H1 (cell line): ENCODE results near the gene LGALS1. TPM values are rescaled to one million over a fixed set of nuclear protein-coding genes. Genes with fewer than 3 reads are reported as not detected.

ENCODE experiments used
- CTCF ChIA-PET: fragments of 300-600 bp; sonication (Branson Sonifier 250); formaldehyde crosslinking; loops from one replicate; lab custom pipeline; 2021; ENCODE audit not compliant: partially characterized antibody; lab: Charles Lee
- POLR2A ChIA-PET: fragments of 300-600 bp; sonication (Branson Sonifier 250); formaldehyde crosslinking; loops from one replicate; lab custom pipeline; 2021; ENCODE audit warnings: inconsistent platforms; ENCODE audit not compliant: partially characterized antibody; lab: Charles Lee
- DNase-seq, 2 experiments: peaks; one replicate each; pipeline versions ENCODE4 v3.0.0 to v3.0.0-alpha.2; 2010 to 2022; ENCODE audit warnings: low spot score in 2 of 2, low read depth in 1 of 2, mixed read lengths in 1 of 2
- FAIRE-seq: peaks from 2 replicates; lab custom pipeline; 2011; peaks lifted over from hg19 to GRCh38; lab: Jason Lieb, UNC
- H2AFZ ChIP-seq: 2 replicates; pipeline ENCODE4 v1.8.1; 2012; ENCODE audit warnings: low read length, inconsistent platforms
- H2AK5ac ChIP-seq: 2 replicates; pipeline ENCODE4 v1.6.1; 2013; ENCODE audit warnings: low read depth, low read length
- H2BK120ac ChIP-seq: replicated peaks from 2 replicates; pipeline ENCODE3; 2013; ENCODE audit warnings: low read depth, low read length, inconsistent platforms
- H2BK12ac ChIP-seq: 2 replicates; pipeline ENCODE4 v1.6.1; 2013; ENCODE audit warnings: low read depth, low read length
- H2BK15ac ChIP-seq: 2 replicates; pipeline ENCODE4 v1.6.1; 2013; ENCODE audit warnings: low read length
- H2BK20ac ChIP-seq: 2 replicates; pipeline ENCODE4 v1.6.1; 2013; ENCODE audit warnings: low read length
- H2BK5ac ChIP-seq: 2 replicates; pipeline ENCODE4 v1.6.1; 2013; ENCODE audit warnings: low read depth, low read length
- H3K14ac ChIP-seq: 2 replicates; pipeline ENCODE4 v1.6.1; 2013; ENCODE audit warnings: inconsistent platforms; ENCODE audit not compliant: insufficient read length
- H3K18ac ChIP-seq: 2 replicates; pipeline ENCODE4 v1.6.1; 2013; ENCODE audit warnings: low read length; ENCODE audit errors: extremely low read depth
- H3K23ac ChIP-seq: 2 replicates; pipeline ENCODE4 v1.6.1; 2013; ENCODE audit warnings: inconsistent platforms; ENCODE audit not compliant: insufficient read length
- H3K23me2 ChIP-seq: 2 replicates; pipeline ENCODE4 v1.6.1; 2013; ENCODE audit warnings: low read depth, low read length
- H3K27ac ChIP-seq: 2 replicates; pipeline ENCODE4 v1.6.1; 2011; ENCODE audit warnings: low read depth, low read length, inconsistent platforms
- H3K27me3 ChIP-seq, 4 experiments: replicated peaks in 1 of 4; 1 replicate in 1 of 4; 2 replicates in 3 of 4; pipeline versions ENCODE4 v1.6.1 to v1.8.1; 2011 to 2013; ENCODE audit warnings: low read length in 3 of 4, mild to moderate bottlenecking in 3 of 4, inconsistent platforms in 2 of 4, mixed read lengths in 2 of 4, moderate library complexity in 1 of 4; ENCODE audit not compliant: control insufficient read depth in 3 of 4, insufficient read depth in 3 of 4; ENCODE audit errors: extremely low read depth in 1 of 4
- H3K36me3 ChIP-seq, 4 experiments: 2 replicates each; pipeline versions ENCODE4 v1.6.1 to v1.8.1; 2011 to 2013; ENCODE audit warnings: mild to moderate bottlenecking in 4 of 4, low read length in 3 of 4, moderate library complexity in 2 of 4, control low read depth in 1 of 4, inconsistent platforms in 1 of 4; ENCODE audit not compliant: insufficient read depth in 4 of 4, control insufficient read depth in 2 of 4
- H3K4ac ChIP-seq: replicated peaks from 2 replicates; pipeline ENCODE3; 2013; ENCODE audit warnings: low read length, low read depth, mixed read lengths, inconsistent platforms; ENCODE audit not compliant: insufficient read length
- H3K4me1 ChIP-seq, 4 experiments: replicated peaks in 1 of 4; 1 replicate in 1 of 4; 2 replicates in 3 of 4; pipeline versions ENCODE4 v1.6.1 to v1.8.1; 2011 to 2013; ENCODE audit warnings: low read length in 3 of 4, inconsistent platforms in 2 of 4, mixed read lengths in 1 of 4; ENCODE audit not compliant: insufficient read depth in 4 of 4, control insufficient read depth in 3 of 4
- H3K4me2 ChIP-seq, 2 experiments: 2 replicates each; pipeline versions ENCODE4 v1.6.1 to v1.8.1; 2011 to 2013; ENCODE audit warnings: low read depth in 2 of 2, low read length in 2 of 2, control low read depth in 1 of 2, inconsistent platforms in 1 of 2, mild to moderate bottlenecking in 1 of 2; ENCODE audit not compliant: insufficient read depth in 1 of 2
- H3K4me3 ChIP-seq, 4 experiments: fragments of 200-600, 300-600 bp in 1 of 4; sonication (generic), shearing (Covaris generic), sonication (Bioruptor Twin) in 1 of 4; 2 replicates each; pipeline versions ENCODE4 v1.5.1 to v1.8.1; 2011 to 2016; ENCODE audit warnings: low read length in 4 of 4, low read depth in 3 of 4, control low read depth in 2 of 4, inconsistent platforms in 2 of 4, mild to moderate bottlenecking in 2 of 4, mixed read lengths in 1 of 4, moderate library complexity in 1 of 4; ENCODE audit not compliant: insufficient read depth in 2 of 4; ENCODE audit errors: extremely low read depth in 1 of 4
- H3K56ac ChIP-seq: replicated peaks from 2 replicates; pipeline ENCODE3; 2013; ENCODE audit warnings: low read depth, mild to moderate bottlenecking, mixed read lengths, low read length, inconsistent platforms; ENCODE audit not compliant: insufficient read length
- H3K79me1 ChIP-seq: 2 replicates; pipeline ENCODE4 v1.6.1; 2013; ENCODE audit warnings: low read depth, low read length, control low read depth
- H3K79me2 ChIP-seq, 2 experiments: 2 replicates each; pipeline versions ENCODE4 v1.6.1 to v1.8.1; 2012 to 2013; ENCODE audit warnings: low read length in 2 of 2, mild to moderate bottlenecking in 2 of 2, inconsistent platforms in 1 of 2; ENCODE audit not compliant: insufficient read depth in 2 of 2, control insufficient read depth in 1 of 2
- H3K9ac ChIP-seq, 4 experiments: replicated peaks in 1 of 4; 1 replicate in 1 of 4; 2 replicates in 3 of 4; pipeline versions ENCODE4 v1.6.1 to v1.8.1; 2011 to 2013; ENCODE audit warnings: low read depth in 3 of 4, low read length in 3 of 4, control low read depth in 2 of 4, mild to moderate bottlenecking in 2 of 4, moderate library complexity in 2 of 4, inconsistent platforms in 1 of 4; ENCODE audit errors: extremely low read depth in 1 of 4
- H3K9me3 ChIP-seq, 2 experiments: 2 replicates each; pipeline versions ENCODE4 v1.6.1 to v1.8.1; 2012 to 2013; ENCODE audit warnings: mild to moderate bottlenecking in 2 of 2, moderate library complexity in 2 of 2, control low read depth in 1 of 2, inconsistent platforms in 1 of 2, low read depth in 1 of 2, low read length in 1 of 2, mixed read lengths in 1 of 2; ENCODE audit not compliant: insufficient read depth in 2 of 2
- H4K20me1 ChIP-seq, 2 experiments: replicated peaks in 1 of 2; 2 replicates each; pipeline versions ENCODE3 to v1.8.1; 2011 to 2013; ENCODE audit warnings: inconsistent platforms in 2 of 2, low read length in 2 of 2, mild to moderate bottlenecking in 1 of 2; ENCODE audit not compliant: insufficient read depth in 2 of 2, control insufficient read depth in 1 of 2
- H4K5ac ChIP-seq: 2 replicates; pipeline ENCODE4 v1.6.1; 2013; ENCODE audit warnings: low read length, low read depth, mixed read lengths, inconsistent platforms; ENCODE audit not compliant: insufficient read length
- H4K8ac ChIP-seq: 2 replicates; pipeline ENCODE4 v1.8.0; 2013; ENCODE audit warnings: mild to moderate bottlenecking, moderate library complexity, low read length, inconsistent platforms; ENCODE audit not compliant: insufficient read depth; ENCODE audit errors: extremely low read depth
- H4K91ac ChIP-seq: replicated peaks from 2 replicates; pipeline ENCODE3; 2013; ENCODE audit warnings: low read length, mixed read lengths, inconsistent platforms; ENCODE audit not compliant: insufficient read length
- BRCA1 ChIP-seq: IDR thresholded peaks from 2 replicates; pipeline ENCODE4 v1.6.1; 2012; ENCODE audit warnings: low read depth, low read length, improper control_type of control experiment
- RAD21 ChIP-seq, 2 experiments: IDR thresholded peaks in 1 of 2; conservative IDR thresholded peaks in 1 of 2; 2 replicates each; pipeline ENCODE4 v1.6.1; 2011; ENCODE audit warnings: low read depth in 2 of 2, low read length in 2 of 2, improper control_type of control experiment in 1 of 2, inconsistent platforms in 1 of 2, mild to moderate bottlenecking in 1 of 2, moderate library complexity in 1 of 2
- TCF12 ChIP-seq: IDR thresholded peaks from 2 replicates; pipeline ENCODE4 v1.6.1; 2011; ENCODE audit warnings: low read depth, mild to moderate bottlenecking, low read length
- WGBS, 2 experiments: shearing (Covaris generic) in 1 of 2; methylation state at CpG; one replicate each; pipeline versions ENCODE4 v1.1.6 to v1.1.7; 2013 to 2015; ENCODE audit warnings: low lambda C conversion rate in 2 of 2, mixed read lengths in 2 of 2, inconsistent platforms in 1 of 2, low coverage in 1 of 2, missing lambda C conversion rate in 1 of 2; ENCODE audit not compliant: insufficient replicate concordance in 2 of 2, insufficient coverage in 1 of 2, insufficient read length in 1 of 2; ENCODE audit errors: extremely low coverage in 1 of 2, missing lambda C conversion rate in 1 of 2; 5-methylcytosine and 5-hydroxymethylcytosine counted together
- polyA plus RNA-seq, 7 experiments: library from polyadenylated mRNA; depleted of rRNA in 3 of 7; stranded (reverse) in 5 of 7; unstranded in 2 of 7; fragments of >200 nt in 5 of 7; fragments of 200-250 nt in 2 of 7; gene quantifications; 1 replicate in 5 of 7; 2 replicates in 1 of 7; 4 replicates in 1 of 7; pipeline versions ENCODE4 v1.2.1 to v1.2.3, GENCODE V29; 2011 to 2013; ENCODE audit warnings: missing spikeins in 2 of 7, mixed read lengths in 2 of 7
- total RNA-seq: library from RNA; stranded (reverse); fragmentation: NEBNext Ultra II Directional; extraction: Animal tissue kit (Norgen Biotek cat#: 25700); gene quantifications from 2 replicates; pipeline ENCODE4 v1.2.1, GENCODE V29; 2021
- TF ChIP-seq, protein P1 (sequence below), 3 experiments: IDR thresholded peaks; 1 replicate in 2 of 3; 2 replicates in 1 of 3; pipeline versions ENCODE4 v1.5.1 to v1.6.1; 2011; ENCODE audit warnings: low read length in 3 of 3, mild to moderate bottlenecking in 3 of 3, inconsistent platforms in 2 of 3, low read depth in 1 of 3, moderate library complexity in 1 of 3; ENCODE audit not compliant: insufficient read depth in 1 of 3; ENCODE audit errors: control extremely low read depth in 1 of 3

LGALS1 gene
- total and polyA plus RNA-seq, 2 of the 8 experiments (the other 6 are each of a cell fraction or from before 2014, with no cell fraction given) = 12.0 to 92.4 TPM

DNA sequence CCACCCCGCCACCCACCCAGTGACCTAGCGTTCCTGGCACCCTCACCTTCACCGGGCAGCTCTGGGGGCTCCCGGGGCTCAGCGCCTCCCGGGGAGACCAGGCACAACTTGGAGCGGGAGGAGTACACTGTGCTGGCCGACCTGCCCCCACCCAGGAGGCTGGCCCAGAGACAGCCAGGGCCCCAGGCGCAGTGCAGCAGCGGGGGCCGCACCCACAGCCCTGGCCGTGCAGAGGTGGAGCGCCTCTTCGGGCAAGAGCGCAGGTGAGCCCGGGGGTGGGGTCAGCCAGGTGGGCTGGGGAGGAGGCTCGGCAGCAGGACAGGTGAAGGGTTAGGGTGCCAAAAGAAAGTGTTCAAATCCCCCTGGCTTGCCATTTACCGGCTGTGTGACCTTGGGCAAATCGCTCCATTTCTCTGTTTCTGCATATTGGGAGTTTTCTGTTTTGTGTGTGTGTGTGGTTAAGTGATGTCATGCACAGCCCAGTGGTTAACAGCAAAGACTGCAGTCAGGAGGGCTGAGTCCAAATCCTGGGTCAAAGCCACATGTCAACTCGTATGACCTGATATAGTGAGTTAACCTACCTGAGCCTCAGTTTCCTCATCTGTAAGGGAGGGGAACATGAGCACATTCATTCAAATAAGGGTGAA, 50.9 kb downstream of the LGALS1 start:
- Histone ChIP-seq H2AFZ (no peak overlapping the region), H4K5ac (no peak overlapping the region), H2BK120ac (no peak overlapping the region), H4K91ac (no peak overlapping the region), H3K36me3 (peaks cover 0 to 18% (median 14%) of the 10 kb centered on the region in 4 experiments; a peak in 5 of 8 replicates), H3K18ac (no peak overlapping the region), H3K4me3 (no peak overlapping the region), H2AK5ac (no peak overlapping the region), H2BK12ac (no peak overlapping the region), H3K79me2 (no peaks in the 10 kb centered on the region), H3K23ac (no peak overlapping the region), H3K23me2 (no peaks in the 10 kb centered on the region), H2BK5ac (no peak overlapping the region), H2BK20ac (no peak overlapping the region), H3K27me3 (no peaks in the 10 kb centered on the region), H3K27ac (no peak overlapping the region), H3K4me2 (no peak overlapping the region), H3K56ac (no peak overlapping the region), H3K79me1 (no peaks in the 10 kb centered on the region), H3K4me1 (no peaks in the 10 kb centered on the region), H3K9me3 (no peaks in the 10 kb centered on the region), H2BK15ac (no peak overlapping the region), H4K20me1 (peaks cover 0 to 3% of the 10 kb centered on the region in 2 experiments), H3K14ac (no peak overlapping the region), H3K4ac (no peak overlapping the region), H3K9ac (no peak overlapping the region), H4K8ac (peak overlapping the region; percentile 41; the same call in 1 of the 2 replicates)
- FAIRE-seq (no peak), DNase-seq (no peak)
- CTCF ChIA-PET = interaction anchor here (0.6 to 1.3 kb wide), 2 partner anchors 104 to 134 kb away, joined by 3 read pairs; no protein-coding TSS in a partner anchor
- WGBS, 2 experiments = 86% methylated on average over 15 of the region's 20 CpGs; no CpG with 5 or more reads in 1 of the 2 experiments
- POLR2A ChIA-PET = interaction anchor here (1.1 kb wide), 1 partner anchor 18 kb away, joined by 3 read pairs; no protein-coding TSS in a partner anchor
- TF ChIP-seq, protein P1, sequence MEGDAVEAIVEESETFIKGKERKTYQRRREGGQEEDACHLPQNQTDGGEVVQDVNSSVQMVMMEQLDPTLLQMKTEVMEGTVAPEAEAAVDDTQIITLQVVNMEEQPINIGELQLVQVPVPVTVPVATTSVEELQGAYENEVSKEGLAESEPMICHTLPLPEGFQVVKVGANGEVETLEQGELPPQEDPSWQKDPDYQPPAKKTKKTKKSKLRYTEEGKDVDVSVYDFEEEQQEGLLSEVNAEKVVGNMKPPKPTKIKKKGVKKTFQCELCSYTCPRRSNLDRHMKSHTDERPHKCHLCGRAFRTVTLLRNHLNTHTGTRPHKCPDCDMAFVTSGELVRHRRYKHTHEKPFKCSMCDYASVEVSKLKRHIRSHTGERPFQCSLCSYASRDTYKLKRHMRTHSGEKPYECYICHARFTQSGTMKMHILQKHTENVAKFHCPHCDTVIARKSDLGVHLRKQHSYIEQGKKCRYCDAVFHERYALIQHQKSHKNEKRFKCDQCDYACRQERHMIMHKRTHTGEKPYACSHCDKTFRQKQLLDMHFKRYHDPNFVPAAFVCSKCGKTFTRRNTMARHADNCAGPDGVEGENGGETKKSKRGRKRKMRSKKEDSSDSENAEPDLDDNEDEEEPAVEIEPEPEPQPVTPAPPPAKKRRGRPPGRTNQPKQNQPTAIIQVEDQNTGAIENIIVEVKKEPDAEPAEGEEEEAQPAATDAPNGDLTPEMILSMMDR (IDR thresholded peaks at IDR 0.05; ENCODE audit: control extremely low read depth in 1 of 3, insufficient read depth in 1 of 3, low read depth in 1 of 3, low read length in 3 of 3) = peak in 1 of 3 experiments; percentile 11; a peak in 1 of 4 replicates
- TF ChIP-seq BRCA1 = no peak
- TF ChIP-seq TCF12 = no peak
- peak in 1 of 2 experiments; percentile 6; a peak in 1 of 4 replicates for TF ChIP-seq RAD21 (IDR thresholded peaks at IDR 0.05 in 1 of 2, conservative IDR thresholded peaks at IDR 0.05 in 1 of 2; ENCODE audit: low read depth in 2 of 2, low read length in 2 of 2)
